KMS-11 (cell line): ENCODE measurements around the gene CAPS.
"Not testable (repeated sequence)": the region's sequence is repeated elsewhere in the genome, so short reads cannot be mapped to it uniquely, and the experiment has no call there.

Experiments used
- H2AFZ ChIP-seq: fragments of 200-600 bp; sonication (generic); 2 replicates; pipeline ENCODE4 v1.6.1; 2016; ENCODE audit warnings: antibody characterized with exemption, mixed run types, low read depth
- H3K27ac ChIP-seq: fragments of 200-600 bp; sonication (generic); 2 replicates; pipeline ENCODE4 v1.6.1; 2016; ENCODE audit warnings: mild to moderate bottlenecking, mixed run types
- H3K27me3 ChIP-seq: fragments of 200-600 bp; sonication (generic); 2 replicates; pipeline ENCODE4 v1.6.1; 2017; ENCODE audit warnings: mild to moderate bottlenecking, low read depth, mixed run types, moderate library complexity; ENCODE audit not compliant: insufficient read depth
- H3K36me3 ChIP-seq: fragments of 200-600 bp; sonication (generic); 2 replicates; pipeline ENCODE4 v1.6.1; 2017; ENCODE audit warnings: mild to moderate bottlenecking, mixed run types; ENCODE audit not compliant: insufficient read depth
- H3K4me1 ChIP-seq: fragments of 200-600 bp; sonication (generic); 2 replicates; pipeline ENCODE4 v1.6.1; 2016; ENCODE audit warnings: mild to moderate bottlenecking, low read depth, mixed run types; ENCODE audit not compliant: poor library complexity, severe bottlenecking
- H3K4me2 ChIP-seq: fragments of 200-600 bp; sonication (generic); 2 replicates; pipeline ENCODE4 v1.7.0; 2016; ENCODE audit warnings: mild to moderate bottlenecking, mixed run types
- H3K4me3 ChIP-seq: fragments of 200-600 bp; sonication (generic); IDR thresholded peaks from 2 replicates; pipeline ENCODE4 v1.6.1; 2017; ENCODE audit warnings: low read depth, low read length, mixed read lengths; ENCODE audit not compliant: insufficient read depth
- H3K79me2 ChIP-seq: fragments of 200-600 bp; sonication (generic); 2 replicates; pipeline ENCODE4 v1.6.1; 2016; ENCODE audit warnings: low read depth, mixed run types; ENCODE audit not compliant: insufficient read depth
- H3K9ac ChIP-seq: fragments of 200-600 bp; sonication (generic); 2 replicates; pipeline ENCODE4 v1.6.1; 2016; ENCODE audit warnings: mild to moderate bottlenecking, mixed run types
- H4K20me1 ChIP-seq: fragments of 200-600 bp; sonication (generic); 2 replicates; pipeline ENCODE4 v1.6.1; 2016; ENCODE audit warnings: mild to moderate bottlenecking, mixed run types; ENCODE audit not compliant: insufficient read depth
- CTCF ChIP-seq: fragments of 200-600 bp; sonication (generic); conservative IDR thresholded peaks from 2 replicates; pipeline ENCODE4 v1.6.1; 2017; ENCODE audit warnings: low read depth, mild to moderate bottlenecking, antibody characterized with exemption, low read length, moderate library complexity, mixed read lengths

CAPS gene

GRCh38 chr19:5959260-5960004 lies 45.4 kb downstream of the CAPS start:
- Histone ChIP-seq H3K4me3 (no peak overlapping the region), H3K79me2 (peaks cover 93% of the 10 kb centered on the region; the same call in 1 of the 2 replicates), H3K27me3 (no peaks in the 10 kb centered on the region), H3K27ac (no peak overlapping the region), H3K36me3 (no peaks in the 10 kb centered on the region), H2AFZ (no peak overlapping the region), H3K4me2 (no peak overlapping the region), H3K9ac (no peak overlapping the region), H4K20me1 (peaks cover 8% of the 10 kb centered on the region; the same call in 1 of the 2 replicates), H3K4me1 (peaks cover 26% of the 10 kb centered on the region)
- no peak for TF ChIP-seq CTCF

GRCh38 chr19:5960005-5961001 lies 46.2 kb downstream of the CAPS start:
- Histone ChIP-seq H3K36me3 (no peaks in the 10 kb centered on the region), H3K27ac (no peak overlapping the region), H3K4me1 (peaks cover 19% of the 10 kb centered on the region), H3K4me2 (no peak overlapping the region), H4K20me1 (peaks cover 8% of the 10 kb centered on the region; the same call in 1 of the 2 replicates), H3K27me3 (no peaks in the 10 kb centered on the region), H2AFZ (no peak overlapping the region), H3K9ac (no peak overlapping the region), H3K4me3 (no peak overlapping the region), H3K79me2 (peaks cover 91% of the 10 kb centered on the region; the same call in 1 of the 2 replicates)
- no peak for TF ChIP-seq CTCF

- not testable (repeated sequence) for H3K36me3 ChIP-seq, H4K20me1 ChIP-seq, H3K9ac ChIP-seq, H3K4me3 ChIP-seq, H3K27ac ChIP-seq, H2AFZ ChIP-seq, H3K4me1 ChIP-seq, H3K4me2 ChIP-seq, H3K27me3 ChIP-seq
- peaks cover 91% of the 10 kb centered on the region for H3K79me2 ChIP-seq
These were observed 47.6 kb downstream of the CAPS start for GRCh38 chr19:5961641-5961968.

GRCh38 chr19:5961969-5962945 lies 48.2 kb downstream of the CAPS start:
- Histone ChIP-seq H4K20me1 (peaks cover 9% of the 10 kb centered on the region; the same call in 1 of the 2 replicates), H3K27ac (no peak overlapping the region), H3K4me3 (no peak overlapping the region), H3K79me2 (peaks cover 92% of the 10 kb centered on the region), H3K27me3 (no peaks in the 10 kb centered on the region), H3K4me1 (peaks cover 2% of the 10 kb centered on the region), H2AFZ (no peak overlapping the region), H3K4me2 (no peak overlapping the region), H3K9ac (no peak overlapping the region), H3K36me3 (no peaks in the 10 kb centered on the region)
- TF ChIP-seq CTCF: no peak

- not testable (repeated sequence) for H3K27ac ChIP-seq, H2AFZ ChIP-seq, H3K36me3 ChIP-seq, H4K20me1 ChIP-seq, H3K27me3 ChIP-seq, H3K4me3 ChIP-seq, H3K9ac ChIP-seq, H3K4me2 ChIP-seq
- peaks cover 90% of the 10 kb centered on the region for H3K79me2 ChIP-seq
- H3K4me1 ChIP-seq: peaks cover 12% of the 10 kb centered on the region
These were observed 49.2 kb downstream of the CAPS start for GRCh38 chr19:5963259-5963658.
